Measurements from ENCODE around the gene NEK7.

NEK7 gene

GRCh38 chr1:198253259-198253658, 96.5 kb downstream of the NEK7 start:
- DNase-seq (ENCODE audit: extremely low read depth in 1 of 2, low read depth in 1 of 2), result no peak

- DNase-seq (ENCODE audit: extremely low read depth in 1 of 2, low read depth in 1 of 2), result no peak
Observed at GRCh38 chr1:198253668-198254067, 96.9 kb downstream of the NEK7 start.

- DNase-seq (ENCODE audit: extremely low read depth in 1 of 2, low read depth in 1 of 2), result no peak
Observed at GRCh38 chr1:198254521-198254920, 97.7 kb downstream of the NEK7 start.

GRCh38 chr1:198254948-198255347, 98.2 kb downstream of the NEK7 start:
- no peak for DNase-seq (ENCODE audit: extremely low read depth in 1 of 2, low read depth in 1 of 2)

- no peak for DNase-seq (ENCODE audit: extremely low read depth in 1 of 2, low read depth in 1 of 2)
Observed at GRCh38 chr1:198255784-198256183, 99.0 kb downstream of the NEK7 start.

- no peak for DNase-seq (ENCODE audit: extremely low read depth in 1 of 2, low read depth in 1 of 2)
Observed at GRCh38 chr1:198258491-198258890, 101.7 kb downstream of the NEK7 start.

- DNase-seq (ENCODE audit: extremely low read depth in 1 of 2, low read depth in 1 of 2), result no peak
Observed at GRCh38 chr1:198259333-198260074, 102.7 kb downstream of the NEK7 start.

GRCh38 chr1:198261886-198262285, 105.1 kb downstream of the NEK7 start:
- no peak for DNase-seq (ENCODE audit: extremely low read depth in 1 of 2, low read depth in 1 of 2)

- DNase-seq (ENCODE audit: extremely low read depth in 1 of 2, low read depth in 1 of 2), result no peak
Observed at GRCh38 chr1:198263186-198263585, 106.4 kb downstream of the NEK7 start.

GRCh38 chr1:198264282-198264681, 107.5 kb downstream of the NEK7 start:
- no peak for DNase-seq (ENCODE audit: extremely low read depth in 1 of 2, low read depth in 1 of 2)

GRCh38 chr1:198265073-198265661, 108.4 kb downstream of the NEK7 start:
- no peak for DNase-seq (ENCODE audit: extremely low read depth in 1 of 2, low read depth in 1 of 2)

GRCh38 chr1:198267056-198267455, 110.3 kb downstream of the NEK7 start:
- DNase-seq (ENCODE audit: extremely low read depth in 1 of 2, low read depth in 1 of 2), result no peak

GRCh38 chr1:198267921-198268320, 111.1 kb downstream of the NEK7 start:
- DNase-seq (ENCODE audit: extremely low read depth in 1 of 2, low read depth in 1 of 2), result no peak

GRCh38 chr1:198268784-198269645, 112.2 kb downstream of the NEK7 start:
- no peak for DNase-seq (ENCODE audit: extremely low read depth in 1 of 2, low read depth in 1 of 2)

- DNase-seq (ENCODE audit: extremely low read depth in 1 of 2, low read depth in 1 of 2), result no peak
Observed at GRCh38 chr1:198269646-198269940, 112.8 kb downstream of the NEK7 start.

GRCh38 chr1:198270273-198270828, 113.6 kb downstream of the NEK7 start:
- DNase-seq (ENCODE audit: extremely low read depth in 1 of 2, low read depth in 1 of 2), result no peak

- DNase-seq (ENCODE audit: extremely low read depth in 1 of 2, low read depth in 1 of 2), result no peak
Observed at GRCh38 chr1:198271467-198271866, 114.7 kb downstream of the NEK7 start.

GRCh38 chr1:198272492-198272891, 115.7 kb downstream of the NEK7 start:
- no peak for DNase-seq (ENCODE audit: extremely low read depth in 1 of 2, low read depth in 1 of 2)

GRCh38 chr1:198273748-198274295, 117.0 kb downstream of the NEK7 start:
- DNase-seq (ENCODE audit: extremely low read depth in 1 of 2, low read depth in 1 of 2), result no peak

GRCh38 chr1:198275597-198275996, 118.8 kb downstream of the NEK7 start:
- DNase-seq (ENCODE audit: extremely low read depth in 1 of 2, low read depth in 1 of 2), result no peak

- DNase-seq (ENCODE audit: extremely low read depth in 1 of 2, low read depth in 1 of 2), result no peak
Observed at GRCh38 chr1:198276241-198276640, 119.4 kb downstream of the NEK7 start.
